Keratinocyte (primary cell): ENCODE data around the gene SKAP1. TPM values are rescaled to one million over a fixed set of nuclear protein-coding genes. Genes with fewer than 3 reads are reported as not detected.

Experiments
- DNase-seq: peaks from one replicate; pipeline ENCODE4 v3.0.0-alpha.2; 2011; ENCODE audit warnings: low read depth, missing footprints, low spot score
- FAIRE-seq: peaks from 2 replicates; lab custom pipeline; 2011; peaks lifted over from hg19 to GRCh38; lab: Jason Lieb, UNC
- H2AFZ ChIP-seq: 2 replicates; pipeline ENCODE4 v1.6.0; 2012; ENCODE audit warnings: low read length, control low read depth, inconsistent platforms; ENCODE audit not compliant: control insufficient read depth
- H3K27ac ChIP-seq: 2 replicates; pipeline ENCODE4 v1.5.1; 2011; ENCODE audit warnings: low read length; ENCODE audit not compliant: control insufficient read depth, insufficient read depth
- H3K27me3 ChIP-seq: 3 replicates; pipeline ENCODE4 v1.6.0; 2011; ENCODE audit warnings: low read length; ENCODE audit not compliant: control insufficient read depth, insufficient read depth; ENCODE audit errors: extremely low read depth
- H3K36me3 ChIP-seq, 2 experiments: 2 replicates in 1 of 2; 3 replicates in 1 of 2; pipeline ENCODE4 v1.5.1; 2011; ENCODE audit warnings: low read length in 2 of 2, mild to moderate bottlenecking in 1 of 2; ENCODE audit not compliant: control insufficient read depth in 2 of 2, insufficient read depth in 2 of 2; ENCODE audit errors: extremely low read depth in 1 of 2
- H3K4me1 ChIP-seq: 3 replicates; pipeline ENCODE4 v1.5.1; 2011; ENCODE audit warnings: low read length; ENCODE audit not compliant: control insufficient read depth, insufficient read depth; ENCODE audit errors: extremely low read depth
- H3K4me2 ChIP-seq: 3 replicates; pipeline ENCODE4 v1.6.0; 2011; ENCODE audit warnings: low read depth, low read length; ENCODE audit not compliant: control insufficient read depth, insufficient read depth; ENCODE audit errors: extremely low read depth
- H3K4me3 ChIP-seq, 3 experiments: fragments of 200-600 bp in 1 of 3; sonication (generic) in 1 of 3; 2 replicates in 2 of 3; 3 replicates in 1 of 3; pipeline ENCODE4 v1.5.1; 2011 to 2016; ENCODE audit warnings: low read length in 3 of 3, mild to moderate bottlenecking in 3 of 3, control low read depth in 2 of 3, inconsistent platforms in 1 of 3, low read depth in 1 of 3, mixed read lengths in 1 of 3, mixed run types in 1 of 3, moderate library complexity in 1 of 3; ENCODE audit not compliant: control insufficient read depth in 2 of 3, insufficient read depth in 2 of 3; ENCODE audit errors: extremely low read depth in 1 of 3
- H3K79me2 ChIP-seq: 2 replicates; pipeline ENCODE4 v1.6.0; 2012; ENCODE audit warnings: low read length; ENCODE audit not compliant: control insufficient read depth, insufficient read depth
- H3K9ac ChIP-seq: 3 replicates; pipeline ENCODE4 v1.6.0; 2011; ENCODE audit warnings: low read length; ENCODE audit not compliant: control insufficient read depth, insufficient read depth; ENCODE audit errors: extremely low read depth
- H3K9me1 ChIP-seq: 3 replicates; pipeline ENCODE4 v1.6.0; 2011; ENCODE audit warnings: low read length; ENCODE audit not compliant: control insufficient read depth, insufficient read depth; ENCODE audit errors: extremely low read depth
- H3K9me3 ChIP-seq: 2 replicates; pipeline ENCODE4 v1.5.1; 2012; ENCODE audit warnings: low read depth, low read length; ENCODE audit not compliant: control insufficient read depth
- H4K20me1 ChIP-seq: 3 replicates; pipeline ENCODE4 v1.6.0; 2011; ENCODE audit warnings: low read length; ENCODE audit not compliant: control insufficient read depth, insufficient read depth; ENCODE audit errors: extremely low read depth
- EZH2 ChIP-seq: IDR thresholded peaks from one replicate; pipeline ENCODE4 v1.6.1; 2012; ENCODE audit warnings: inconsistent platforms, mild to moderate bottlenecking, low read length, moderate library complexity
- dilution Hi-C: fragments of 300-500 bp; cut with MboI; formaldehyde crosslinking; loops from one replicate; pipeline ENCODE4 v1.7.0; 2020; ENCODE audit warnings: low sequenced_read_pairs; ENCODE audit not compliant: extremely low pct_ligation_motif_present
- polyA plus RNA-seq, 5 experiments: library from polyadenylated mRNA; depleted of rRNA in 3 of 5; stranded (reverse) in 3 of 5; stranded (forward) in 1 of 5; unstranded in 1 of 5; fragments of >200 nt; gene quantifications; 1 replicate in 1 of 5; 2 replicates in 3 of 5; 3 replicates in 1 of 5; pipeline versions ENCODE4 v1.2.1 to v1.2.3, GENCODE V29; 2011 to 2012; ENCODE audit warnings: missing spikeins in 2 of 5, low read depth in 1 of 5, low replicate concordance in 1 of 5
- TF ChIP-seq, protein P1 (sequence below), 3 experiments: IDR thresholded peaks in 1 of 3; conservative IDR thresholded peaks in 1 of 3; optimal IDR thresholded peaks in 1 of 3; 2 replicates in 2 of 3; 3 replicates in 1 of 3; pipeline versions ENCODE3 to v1.5.1; 2011; ENCODE audit warnings: low read length in 3 of 3, mild to moderate bottlenecking in 3 of 3, moderate library complexity in 2 of 3, control low read depth in 1 of 3, inconsistent platforms in 1 of 3; ENCODE audit not compliant: insufficient read depth in 2 of 3; ENCODE audit errors: extremely low read depth in 1 of 3

The SKAP1 gene
- polyA plus RNA-seq, 1 donor (not counting 4 experiments of a cell fraction or from before 2014, with no cell fraction given), result not detected

DNA sequence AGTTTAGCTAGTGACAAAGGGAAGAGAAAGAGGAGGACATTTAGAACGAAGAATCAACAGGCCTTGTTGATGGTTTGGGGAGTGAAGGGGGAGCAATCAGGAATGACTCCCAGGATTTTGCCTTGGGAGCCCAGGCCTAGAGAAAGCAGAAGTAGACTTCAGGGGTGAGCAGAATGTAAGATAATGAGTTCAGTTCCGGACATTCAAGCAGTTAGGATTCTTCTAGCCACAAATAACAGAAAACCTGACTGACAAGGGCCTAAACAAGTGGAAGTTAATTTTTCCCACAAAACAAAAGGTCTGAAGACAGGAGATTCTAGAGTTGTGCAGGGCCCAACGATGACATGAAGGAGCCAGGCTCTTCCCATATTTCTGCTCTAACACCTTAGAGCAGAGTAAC, 45.9 kb downstream of the SKAP1 start:
- Histone ChIP-seq H2AFZ (no peak overlapping the region), H3K27me3 (peaks cover 21% of the 10 kb centered on the region), H3K9ac (no peak overlapping the region), H3K9me3 (no peaks in the 10 kb centered on the region), H3K9me1 (no peaks in the 10 kb centered on the region), H3K79me2 (no peaks in the 10 kb centered on the region), H3K36me3 (no peaks in the 10 kb centered on the region), H3K4me2 (no peak overlapping the region), H3K4me3 (no peak overlapping the region), H3K27ac (no peak overlapping the region), H3K4me1 (no peaks in the 10 kb centered on the region), H4K20me1 (no peaks in the 10 kb centered on the region)
- FAIRE-seq (no peak), DNase-seq (no peak)
- no peak for TF ChIP-seq EZH2
- TF ChIP-seq, protein P1, sequence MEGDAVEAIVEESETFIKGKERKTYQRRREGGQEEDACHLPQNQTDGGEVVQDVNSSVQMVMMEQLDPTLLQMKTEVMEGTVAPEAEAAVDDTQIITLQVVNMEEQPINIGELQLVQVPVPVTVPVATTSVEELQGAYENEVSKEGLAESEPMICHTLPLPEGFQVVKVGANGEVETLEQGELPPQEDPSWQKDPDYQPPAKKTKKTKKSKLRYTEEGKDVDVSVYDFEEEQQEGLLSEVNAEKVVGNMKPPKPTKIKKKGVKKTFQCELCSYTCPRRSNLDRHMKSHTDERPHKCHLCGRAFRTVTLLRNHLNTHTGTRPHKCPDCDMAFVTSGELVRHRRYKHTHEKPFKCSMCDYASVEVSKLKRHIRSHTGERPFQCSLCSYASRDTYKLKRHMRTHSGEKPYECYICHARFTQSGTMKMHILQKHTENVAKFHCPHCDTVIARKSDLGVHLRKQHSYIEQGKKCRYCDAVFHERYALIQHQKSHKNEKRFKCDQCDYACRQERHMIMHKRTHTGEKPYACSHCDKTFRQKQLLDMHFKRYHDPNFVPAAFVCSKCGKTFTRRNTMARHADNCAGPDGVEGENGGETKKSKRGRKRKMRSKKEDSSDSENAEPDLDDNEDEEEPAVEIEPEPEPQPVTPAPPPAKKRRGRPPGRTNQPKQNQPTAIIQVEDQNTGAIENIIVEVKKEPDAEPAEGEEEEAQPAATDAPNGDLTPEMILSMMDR (optimal IDR thresholded peaks at IDR 0.05 in 1 of 3, IDR thresholded peaks at IDR 0.05 in 1 of 3, conservative IDR thresholded peaks at IDR 0.05 in 1 of 3; ENCODE audit: extremely low read depth in 1 of 3, insufficient read depth in 2 of 3, low read length in 3 of 3), result no peak
- dilution Hi-C loops, result no loop called here

GRCh38 chr17:48382989-48383388, 47.0 kb downstream of the SKAP1 start:
- Histone ChIP-seq H3K79me2 (no peaks in the 10 kb centered on the region), H3K9me3 (no peaks in the 10 kb centered on the region), H3K9ac (no peak overlapping the region), H3K4me1 (no peaks in the 10 kb centered on the region), H4K20me1 (no peaks in the 10 kb centered on the region), H3K4me3 (no peak overlapping the region), H3K27ac (no peak overlapping the region), H2AFZ (no peak overlapping the region), H3K27me3 (peaks cover 30% of the 10 kb centered on the region), H3K9me1 (no peaks in the 10 kb centered on the region), H3K36me3 (no peaks in the 10 kb centered on the region), H3K4me2 (no peak overlapping the region)
- DNase-seq (no peak), FAIRE-seq (no peak)
- TF ChIP-seq, protein P1 (optimal IDR thresholded peaks at IDR 0.05 in 1 of 3, IDR thresholded peaks at IDR 0.05 in 1 of 3, conservative IDR thresholded peaks at IDR 0.05 in 1 of 3; ENCODE audit: extremely low read depth in 1 of 3, insufficient read depth in 2 of 3, low read length in 3 of 3), result no peak
- no peak for TF ChIP-seq EZH2
- dilution Hi-C loops, result no loop called here
